ENCODE results near the gene SNRK. TPM values are rescaled to one million over a fixed set of nuclear protein-coding genes. Genes with fewer than 3 reads are reported as not detected.

The SNRK gene
- total and polyA plus RNA-seq, 7 donors, result 10.2 to 47.9 (median 35.1) TPM

Other genes with a start within 250 kb of the SNRK start
- 10 to 100 TPM; 15.5 to 20.2 (median 17.2) TPM for gene POMGNT2, start 180.5 kb upstream of the SNRK start, total RNA-seq
- 1 to 10 TPM; 2.3 to 6.2 (median 3.6) TPM for gene POMGNT2, start 180.5 kb upstream of the SNRK start, polyA plus RNA-seq